DMS153 treated with DMSO at 0.1 percent for 48 hours (cell line): Measurements from ENCODE around the gene ANKAR.
"Not testable (repeated sequence)": the region's sequence is repeated elsewhere in the genome, so short reads cannot be mapped to it uniquely, and the experiment has no call there.

Experiments used
- DNase-seq: peaks from one replicate; lab custom pipeline; 2025; ENCODE audit not compliant: unreplicated experiment; lab: John Stamatoyannopoulos, UW

Gene ANKAR

GRCh38 chr2:189674374-189675112, at the start of gene ANKAR:
Gene ANKAR (plus strand): TSS chr2:189674670. CDS start chr2:189676491, 1,821 bp downstream.
- DNase-seq: peak; percentile 73

GRCh38 chr2:189625636-189626035, 48.8 kb upstream of the ANKAR start:
- DNase-seq: no peak

- DNase-seq: no peak
Observed at GRCh38 chr2:189627789-189628188, 46.7 kb upstream of the ANKAR start.

- no peak for DNase-seq
Observed at GRCh38 chr2:189628817-189629530, 45.5 kb upstream of the ANKAR start.

GRCh38 chr2:189629531-189630453, 44.7 kb upstream of the ANKAR start:
- no peak for DNase-seq

- DNase-seq: no peak
Observed at GRCh38 chr2:189631849-189632248, 42.6 kb upstream of the ANKAR start.

GRCh38 chr2:189633392-189633811, 41.1 kb upstream of the ANKAR start:
- DNase-seq: no peak

- DNase-seq: no peak
Observed at GRCh38 chr2:189635353-189635752, 39.1 kb upstream of the ANKAR start.

GRCh38 chr2:189638301-189639006, 36.0 kb upstream of the ANKAR start:
- DNase-seq: no peak

GRCh38 chr2:189639007-189639609, 35.4 kb upstream of the ANKAR start:
- DNase-seq: no peak

GRCh38 chr2:189641002-189641401, 33.5 kb upstream of the ANKAR start:
- DNase-seq: no peak

- DNase-seq: no peak
Observed at GRCh38 chr2:189641590-189641989, 32.9 kb upstream of the ANKAR start.

GRCh38 chr2:189646521-189646920, 27.9 kb upstream of the ANKAR start:
- DNase-seq: no peak

- no peak for DNase-seq
Observed at GRCh38 chr2:189648846-189649509, 25.5 kb upstream of the ANKAR start.

- DNase-seq: no peak
Observed at GRCh38 chr2:189651284-189651683, 23.2 kb upstream of the ANKAR start.

- DNase-seq: not testable (repeated sequence)
Observed at GRCh38 chr2:189653464-189653863, 21.0 kb upstream of the ANKAR start.

GRCh38 chr2:189654641-189655040, 19.8 kb upstream of the ANKAR start:
- DNase-seq: no peak

GRCh38 chr2:189657867-189658266, 16.6 kb upstream of the ANKAR start:
- DNase-seq: no peak

GRCh38 chr2:189658306-189659212, 15.9 kb upstream of the ANKAR start:
- no peak for DNase-seq
